HG02852 (cell line): ENCODE results near the gene HLA-A.

Experiments used
- ATAC-seq: cut with Tn5 transposase; IDR thresholded peaks from one replicate; pipeline ENCODE4 v1.9.1; 2021; ENCODE audit warnings: mild to moderate bottlenecking, moderate library complexity; ENCODE audit not compliant: unreplicated experiment

HLA-A gene

GRCh38 chr6:29933955-29934354 lies 8.4 kb upstream of the HLA-A start:
- ATAC-seq = no peak

DNA sequence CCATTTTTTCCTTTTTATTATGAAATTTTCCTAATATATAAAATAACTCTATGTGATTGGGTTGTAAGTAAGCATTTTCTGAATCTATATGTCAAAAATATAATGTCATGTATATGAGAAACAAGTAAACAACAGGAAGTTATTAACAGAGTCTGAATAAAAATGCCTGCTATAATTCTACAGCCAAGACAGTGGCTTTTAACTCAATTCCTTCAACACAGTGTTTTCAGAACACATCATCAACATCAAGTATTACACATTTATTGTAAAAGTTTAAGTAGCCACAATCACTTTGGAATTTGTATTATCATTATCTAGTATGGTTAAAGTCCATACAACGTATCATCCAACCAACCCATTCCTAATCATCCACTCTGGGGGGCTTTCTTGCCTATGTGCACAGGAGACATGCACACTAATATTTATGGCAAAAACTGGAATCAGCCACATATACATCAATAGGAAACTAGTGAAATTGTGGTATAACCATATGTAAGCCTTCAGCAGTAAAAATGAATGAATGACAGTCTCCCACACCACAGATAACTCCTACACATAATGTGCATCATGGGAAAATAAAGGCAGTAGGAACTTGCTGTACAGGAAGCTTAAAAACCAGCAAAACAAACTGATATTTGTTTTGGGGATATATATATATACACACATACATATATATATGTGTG lies 6.9 kb upstream of the HLA-A start:
- ATAC-seq = no peak

GRCh38 chr6:29938746-29939508 lies 3.4 kb upstream of the HLA-A start:
- no peak for ATAC-seq

- ATAC-seq = no peak
These were observed 1.3 kb upstream of the HLA-A start for GRCh38 chr6:29941016-29941415.

DNA sequence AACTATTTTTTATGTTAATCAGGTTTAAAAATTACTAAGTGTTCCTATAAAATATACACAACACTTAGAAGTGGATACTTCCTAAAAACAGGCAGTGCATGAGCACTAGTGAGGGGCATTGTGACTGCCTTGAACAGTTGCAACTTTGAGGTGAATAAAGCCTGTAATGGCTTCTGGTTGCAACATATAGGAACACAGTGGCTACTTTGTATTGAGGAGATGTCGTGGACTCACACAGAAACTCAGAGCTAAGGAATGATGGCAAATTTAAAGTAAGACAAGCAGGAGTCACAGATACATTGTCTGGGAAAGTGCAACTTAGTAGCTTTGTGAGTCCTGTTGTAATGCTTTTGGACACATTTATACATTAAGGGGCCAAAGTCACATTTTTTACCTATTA lies 861 bp upstream of the HLA-A start:
- ATAC-seq = no peak

DNA sequence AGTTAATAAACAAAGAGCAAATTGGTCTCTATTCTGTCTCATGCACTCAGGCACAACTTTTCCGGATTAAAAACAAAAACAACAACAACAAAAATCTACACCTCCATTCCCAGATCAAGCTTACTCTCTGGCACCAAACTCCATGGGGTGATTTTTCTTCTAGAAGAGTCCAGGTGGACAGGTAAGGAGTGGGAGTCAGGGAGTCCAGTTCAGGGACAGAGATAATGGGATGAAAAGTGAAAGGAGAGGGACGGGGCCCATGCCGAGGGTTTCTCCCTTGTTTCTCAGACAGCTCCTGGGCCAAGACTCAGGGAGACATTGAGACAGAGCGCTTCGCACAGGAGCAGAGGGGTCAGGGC lies 437 bp upstream of the HLA-A start:
- no peak for ATAC-seq

- ATAC-seq = peak; percentile 6
These were observed 978 bp downstream of the HLA-A start for GRCh38 chr6:29943053-29943966.

GRCh38 chr6:29945281-29945820 lies 3.0 kb downstream of the HLA-A start:
- ATAC-seq = no peak

- no peak for ATAC-seq
These were observed 4.1 kb downstream of the HLA-A start for GRCh38 chr6:29946223-29947076.

- no peak for ATAC-seq
These were observed 5.0 kb downstream of the HLA-A start for GRCh38 chr6:29947077-29947980.

- ATAC-seq = no peak
These were observed 5.9 kb downstream of the HLA-A start for GRCh38 chr6:29948277-29948676.

GRCh38 chr6:29949934-29950333 lies 7.6 kb downstream of the HLA-A start:
- no peak for ATAC-seq

- no peak for ATAC-seq
These were observed 9.6 kb downstream of the HLA-A start for GRCh38 chr6:29951882-29952281.

GRCh38 chr6:29953001-29953441 lies 10.7 kb downstream of the HLA-A start:
- no peak for ATAC-seq

GRCh38 chr6:29953686-29954085 lies 11.4 kb downstream of the HLA-A start:
- no peak for ATAC-seq

DNA sequence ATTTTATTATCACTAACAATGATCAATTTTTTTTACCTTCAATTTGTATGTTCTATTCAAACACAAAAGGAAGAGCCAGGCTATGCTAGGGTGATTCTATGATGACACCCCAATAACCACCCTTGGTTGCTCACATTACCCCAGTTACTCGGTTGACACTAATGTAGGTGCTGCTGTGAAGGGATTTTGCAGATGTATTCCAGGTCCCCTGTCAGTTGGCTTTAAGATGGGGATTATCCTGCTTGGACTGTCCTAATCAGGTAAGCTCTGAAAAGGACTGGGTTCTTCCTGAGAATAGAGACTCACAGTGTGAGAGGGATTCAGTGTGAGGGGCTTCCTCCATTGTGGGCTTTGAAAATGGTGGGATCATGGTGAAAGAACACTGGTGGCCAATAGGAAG lies 11.9 kb downstream of the HLA-A start:
- no peak for ATAC-seq

GRCh38 chr6:29955783-29956182 lies 13.5 kb downstream of the HLA-A start:
- ATAC-seq = no peak

- no peak for ATAC-seq
These were observed 14.2 kb downstream of the HLA-A start for GRCh38 chr6:29956518-29956917.

- no peak for ATAC-seq
These were observed 15.7 kb downstream of the HLA-A start for GRCh38 chr6:29958046-29958445.
